Liver (tissue), 3 donors: ENCODE data around the gene CACNA2D1.

Experiments
- EGR1 ChIP-seq, 2 donors: IDR thresholded peaks; 2 replicates each; pipeline ENCODE4 v1.6.1; 2016 to 2018; ENCODE audit warnings: antibody characterized with exemption in 2 of 2, low read depth in 2 of 2
- FOXA1 ChIP-seq: IDR thresholded peaks from 2 replicates; pipeline ENCODE4 v1.6.1; 2016; ENCODE audit warnings: antibody characterized with exemption
- HNF4G ChIP-seq: IDR thresholded peaks from 2 replicates; pipeline ENCODE4 v1.6.1; 2016; ENCODE audit warnings: antibody characterized with exemption
- JUND ChIP-seq, 2 donors: IDR thresholded peaks; 2 replicates each; pipeline ENCODE4 v1.6.1; 2016; ENCODE audit warnings: antibody characterized with exemption in 2 of 2
- SP1 ChIP-seq: IDR thresholded peaks from 2 replicates; pipeline ENCODE4 v1.6.1; 2018; ENCODE audit warnings: antibody characterized with exemption, mild to moderate bottlenecking
- YY1 ChIP-seq: IDR thresholded peaks from 2 replicates; pipeline ENCODE4 v1.6.1; 2016; ENCODE audit warnings: antibody characterized with exemption, mild to moderate bottlenecking
- TF ChIP-seq, protein P1 (sequence below): fragments of 150-350 bp; IDR thresholded peaks from 2 replicates; pipeline ENCODE4 v1.5.1; 2017; ENCODE audit warnings: improper control_type of control experiment, low read depth, low read length; ENCODE audit not compliant: missing input control
- TF ChIP-seq, protein P2 (sequence below): IDR thresholded peaks from 2 replicates; pipeline ENCODE4 v1.6.1; 2016; ENCODE audit warnings: antibody characterized with exemption
- donor health status: healthy.
- donor health status: healthy.

DNA sequence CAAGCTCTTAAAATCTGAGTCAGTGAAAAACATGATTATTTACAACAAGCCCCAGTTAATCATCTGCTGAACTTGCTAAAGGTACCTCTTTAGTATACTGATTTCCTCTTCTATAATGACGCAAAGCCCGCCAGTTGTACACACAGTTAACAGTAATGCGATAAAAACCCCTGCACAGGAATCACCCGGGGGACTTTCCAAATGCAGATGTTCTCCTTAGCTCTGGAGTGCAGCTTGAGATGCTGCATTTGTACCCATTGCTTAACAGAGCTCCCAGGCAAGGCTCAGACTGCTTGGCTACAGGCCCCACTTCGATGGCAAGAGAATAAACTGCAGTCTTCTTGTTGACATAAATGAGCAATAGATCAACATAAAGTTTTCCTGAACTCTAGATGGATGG, 394.1 kb downstream of the CACNA2D1 start:
- TF ChIP-seq, protein P1, sequence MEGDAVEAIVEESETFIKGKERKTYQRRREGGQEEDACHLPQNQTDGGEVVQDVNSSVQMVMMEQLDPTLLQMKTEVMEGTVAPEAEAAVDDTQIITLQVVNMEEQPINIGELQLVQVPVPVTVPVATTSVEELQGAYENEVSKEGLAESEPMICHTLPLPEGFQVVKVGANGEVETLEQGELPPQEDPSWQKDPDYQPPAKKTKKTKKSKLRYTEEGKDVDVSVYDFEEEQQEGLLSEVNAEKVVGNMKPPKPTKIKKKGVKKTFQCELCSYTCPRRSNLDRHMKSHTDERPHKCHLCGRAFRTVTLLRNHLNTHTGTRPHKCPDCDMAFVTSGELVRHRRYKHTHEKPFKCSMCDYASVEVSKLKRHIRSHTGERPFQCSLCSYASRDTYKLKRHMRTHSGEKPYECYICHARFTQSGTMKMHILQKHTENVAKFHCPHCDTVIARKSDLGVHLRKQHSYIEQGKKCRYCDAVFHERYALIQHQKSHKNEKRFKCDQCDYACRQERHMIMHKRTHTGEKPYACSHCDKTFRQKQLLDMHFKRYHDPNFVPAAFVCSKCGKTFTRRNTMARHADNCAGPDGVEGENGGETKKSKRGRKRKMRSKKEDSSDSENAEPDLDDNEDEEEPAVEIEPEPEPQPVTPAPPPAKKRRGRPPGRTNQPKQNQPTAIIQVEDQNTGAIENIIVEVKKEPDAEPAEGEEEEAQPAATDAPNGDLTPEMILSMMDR: no peak
- TF ChIP-seq, protein P2, sequence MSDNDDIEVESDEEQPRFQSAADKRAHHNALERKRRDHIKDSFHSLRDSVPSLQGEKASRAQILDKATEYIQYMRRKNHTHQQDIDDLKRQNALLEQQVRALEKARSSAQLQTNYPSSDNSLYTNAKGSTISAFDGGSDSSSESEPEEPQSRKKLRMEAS: no peak
- no peak for TF ChIP-seq JUND (IDR thresholded peaks at IDR 0.05)
- TF ChIP-seq FOXA1: no peak
- no peak for TF ChIP-seq YY1
- no peak for TF ChIP-seq HNF4G
- no peak for TF ChIP-seq SP1
- TF ChIP-seq EGR1 (IDR thresholded peaks at IDR 0.05; ENCODE audit: low read depth in 2 of 2): no peak
